A549 treated with GW870086 at 1 μM for 4 hours (cell line): ENCODE data around the gene BLTP3A. TPM values are rescaled to one million over a fixed set of nuclear protein-coding genes. Genes with fewer than 3 reads are reported as not detected.

ENCODE experiments used
- total RNA-seq: library from RNA; stranded (reverse); fragments of 200-300 nt; extraction: Qiagen RNA extraction; gene quantifications from 5 replicates; pipeline ENCODE4 v1.2.3, GENCODE V29; 2022; ENCODE audit warnings: low read depth

BLTP3A gene, protein sequence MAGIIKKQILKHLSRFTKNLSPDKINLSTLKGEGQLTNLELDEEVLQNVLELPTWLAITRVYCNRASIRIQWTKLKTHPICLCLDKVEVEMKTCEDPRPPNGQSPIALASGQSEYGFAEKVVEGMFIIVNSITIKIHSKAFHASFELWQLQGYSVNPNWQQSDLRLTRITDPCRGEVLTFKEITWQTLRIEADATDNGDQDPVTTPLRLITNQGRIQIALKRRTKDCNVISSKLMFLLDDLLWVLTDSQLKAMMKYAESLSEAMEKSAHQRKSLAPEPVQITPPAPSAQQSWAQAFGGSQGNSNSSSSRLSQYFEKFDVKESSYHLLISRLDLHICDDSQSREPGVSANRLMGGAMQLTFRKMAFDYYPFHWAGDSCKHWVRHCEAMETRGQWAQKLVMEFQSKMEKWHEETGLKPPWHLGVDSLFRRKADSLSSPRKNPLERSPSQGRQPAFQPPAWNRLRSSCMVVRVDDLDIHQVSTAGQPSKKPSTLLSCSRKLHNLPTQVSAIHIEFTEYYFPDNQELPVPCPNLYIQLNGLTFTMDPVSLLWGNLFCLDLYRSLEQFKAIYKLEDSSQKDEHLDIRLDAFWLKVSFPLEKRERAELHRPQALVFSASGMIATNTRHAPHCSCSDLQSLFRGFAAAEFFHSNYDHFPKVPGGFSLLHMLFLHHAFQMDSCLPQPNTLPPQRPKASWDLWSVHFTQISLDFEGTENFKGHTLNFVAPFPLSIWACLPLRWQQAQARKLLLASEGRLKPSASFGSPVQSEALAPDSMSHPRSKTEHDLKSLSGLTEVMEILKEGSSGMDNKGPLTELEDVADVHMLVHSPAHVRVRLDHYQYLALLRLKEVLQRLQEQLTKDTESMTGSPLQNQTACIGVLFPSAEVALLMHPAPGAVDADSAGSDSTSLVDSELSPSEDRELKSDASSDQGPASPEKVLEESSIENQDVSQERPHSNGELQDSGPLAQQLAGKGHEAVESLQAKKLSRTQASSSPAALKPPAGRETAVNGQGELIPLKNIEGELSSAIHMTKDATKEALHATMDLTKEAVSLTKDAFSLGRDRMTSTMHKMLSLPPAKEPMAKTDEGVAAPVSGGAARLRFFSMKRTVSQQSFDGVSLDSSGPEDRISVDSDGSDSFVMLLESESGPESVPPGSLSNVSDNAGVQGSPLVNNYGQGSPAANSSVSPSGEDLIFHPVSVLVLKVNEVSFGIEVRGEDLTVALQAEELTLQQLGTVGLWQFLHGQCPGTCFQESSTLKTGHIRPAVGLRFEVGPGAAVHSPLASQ (N-terminal part only)
- 4.1 to 5.9 TPM (median 5.7 TPM) in 5 replicates for total RNA-seq

DNA sequence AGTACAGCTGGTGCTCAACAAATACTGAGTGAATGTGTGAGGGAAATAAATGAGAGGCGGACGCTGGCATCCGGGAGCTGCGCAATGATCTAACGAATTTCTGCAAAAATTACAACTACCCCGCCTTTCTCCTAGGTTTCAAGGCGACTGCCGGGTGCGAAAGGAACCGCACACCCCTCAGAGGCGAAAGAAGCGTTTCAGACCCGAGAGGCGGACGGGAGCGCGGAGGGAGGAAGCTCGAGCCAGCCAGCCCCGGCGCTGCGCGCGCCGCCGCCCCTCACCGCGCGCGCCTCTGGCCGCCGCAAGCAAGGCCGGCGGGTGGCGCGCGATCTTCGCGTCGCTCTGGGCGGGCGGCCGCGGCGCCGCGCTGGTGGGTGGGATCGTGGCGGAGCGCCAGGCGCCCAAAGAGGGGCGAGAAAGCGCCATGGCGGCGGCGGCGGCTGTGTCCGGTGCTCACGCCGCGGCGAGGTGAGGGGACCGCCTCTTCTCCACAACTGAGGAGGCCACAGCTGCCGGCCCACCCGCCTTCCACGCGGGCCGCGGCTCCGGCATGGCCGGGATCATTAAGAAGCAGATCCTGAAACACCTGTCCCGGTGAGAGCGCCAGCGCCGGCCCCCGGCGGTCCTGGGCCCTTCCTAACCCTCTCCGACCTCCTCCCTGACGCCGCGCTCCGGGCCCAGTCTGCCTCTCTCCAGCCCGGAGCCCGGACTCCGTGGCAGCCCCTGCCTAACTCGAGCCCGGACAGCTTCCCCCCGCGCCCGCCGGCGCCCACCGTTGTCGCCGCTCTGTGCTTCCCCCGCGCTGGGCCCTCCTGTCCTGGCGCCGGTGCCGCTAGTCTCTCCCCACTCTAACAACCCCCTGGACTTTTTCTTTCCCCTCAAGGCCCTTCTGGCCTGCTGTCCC lies at the start of gene BLTP3A:
Gene BLTP3A (plus strand): TSS at position 383 of the 904 bp plus-strand sequence. CDS start 168 bp downstream, at position 551.

Other genes starting within 250 kb of the BLTP3A start
- gene SPDEF, start 235.8 kb upstream of the BLTP3A start, total RNA-seq: 1.2 to 2.1 TPM (median 1.9 TPM) in 5 replicates
- 33.1 to 35.7 TPM (median 34.6 TPM) in 5 replicates for gene ILRUN, start 95.3 kb upstream of the BLTP3A start, total RNA-seq
- gene SNRPC, start 34.6 kb upstream of the BLTP3A start, total RNA-seq: 198 to 240 TPM (median 202 TPM) in 5 replicates
- gene TAF11, start 96.0 kb downstream of the BLTP3A start, total RNA-seq: 19.2 to 20.9 TPM (median 19.8 TPM) in 5 replicates
- gene ANKS1A, start 97.2 kb downstream of the BLTP3A start, total RNA-seq: 5.3 to 7.7 TPM (median 6.8 TPM) in 5 replicates